OCI-LY1 (cell line): ENCODE data around the gene FSTL5.

Source experiments
- H2AFZ ChIP-seq: fragments of 200-600 bp; sonication (generic), shearing (Covaris generic); 2 replicates; pipeline ENCODE4 v1.6.0; 2014; ENCODE audit warnings: antibody characterized with exemption, mild to moderate bottlenecking, low read length
- H3F3A ChIP-seq: fragments of 200-600 bp; sonication (generic), shearing (Covaris generic); 2 replicates; pipeline ENCODE4 v1.6.0; 2014; ENCODE audit warnings: mild to moderate bottlenecking, antibody characterized with exemption, low read length, moderate library complexity; ENCODE audit not compliant: insufficient read depth
- H3K27ac ChIP-seq: fragments of 200-600 bp; sonication (generic); 2 replicates; pipeline ENCODE4 v1.5.1; 2014; ENCODE audit warnings: low read length, mixed run types, mild to moderate bottlenecking, low read depth; ENCODE audit not compliant: poor library complexity, severe bottlenecking
- H3K27me3 ChIP-seq: fragments of 200-600 bp; sonication (generic); 2 replicates; pipeline ENCODE4 v1.6.0; 2014; ENCODE audit warnings: antibody characterized with exemption, mild to moderate bottlenecking, low read length, moderate library complexity; ENCODE audit not compliant: insufficient read depth
- H3K36me3 ChIP-seq: fragments of 200-600 bp; sonication (generic); 2 replicates; pipeline ENCODE4 v1.6.1; 2014; ENCODE audit warnings: mild to moderate bottlenecking, antibody characterized with exemption, low read length, moderate library complexity, mixed read lengths; ENCODE audit not compliant: insufficient read depth
- H3K4me1 ChIP-seq: fragments of 200-600 bp; sonication (generic); 2 replicates; pipeline ENCODE4 v1.5.1; 2014; ENCODE audit warnings: mild to moderate bottlenecking, low read length, moderate library complexity; ENCODE audit not compliant: insufficient read depth, severe bottlenecking
- H3K4me2 ChIP-seq: fragments of 200-600 bp; sonication (generic), shearing (Covaris generic); 2 replicates; pipeline ENCODE4 v1.6.1; 2014; ENCODE audit warnings: low read length
- H3K4me3 ChIP-seq: fragments of 200-600 bp; sonication (generic); 2 replicates; pipeline ENCODE4 v1.5.1; 2014; ENCODE audit warnings: low read length, low read depth, mild to moderate bottlenecking, mixed read lengths; ENCODE audit not compliant: poor library complexity, severe bottlenecking
- H3K79me2 ChIP-seq: fragments of 200-600 bp; shearing (Covaris generic); 2 replicates; pipeline ENCODE4 v1.6.1; 2016; ENCODE audit warnings: mixed run types, low read length, mixed read lengths; ENCODE audit not compliant: insufficient read depth
- H3K9ac ChIP-seq: fragments of 200-600 bp; sonication (generic), shearing (Covaris generic); 2 replicates; pipeline ENCODE4 v1.6.1; 2014; ENCODE audit warnings: mild to moderate bottlenecking, low read length, mixed read lengths
- H3K9me2 ChIP-seq: fragments of 200-600 bp; sonication (generic), shearing (Covaris generic); 2 replicates; pipeline ENCODE4 v1.6.1; 2014; ENCODE audit warnings: low read depth, mild to moderate bottlenecking, low read length, mixed read lengths
- H3K9me3 ChIP-seq: fragments of 200-600 bp; shearing (Covaris generic); 2 replicates; pipeline ENCODE4 v1.6.1; 2014; ENCODE audit warnings: low read length, mixed read lengths
- H4K20me1 ChIP-seq: fragments of 200-600 bp; sonication (generic), shearing (Covaris generic); 2 replicates; pipeline ENCODE4 v1.6.0; 2016; ENCODE audit warnings: mild to moderate bottlenecking, low read length; ENCODE audit not compliant: insufficient read depth
- CTCF ChIP-seq: fragments of 200-600 bp; sonication (generic), shearing (Covaris generic); IDR thresholded peaks from 2 replicates; pipeline ENCODE4 v1.5.1; 2017; ENCODE audit warnings: mild to moderate bottlenecking, antibody characterized with exemption, low read length, moderate library complexity, mixed read lengths
- EZH2 ChIP-seq: fragments of 200-600 bp; sonication (generic), shearing (Covaris generic); IDR thresholded peaks from 2 replicates; pipeline ENCODE4 v1.8.0; 2017; ENCODE audit warnings: borderline replicate concordance, mixed run types, mild to moderate bottlenecking, antibody characterized with exemption, low read length, moderate library complexity, mixed read lengths

FSTL5 gene

DNA sequence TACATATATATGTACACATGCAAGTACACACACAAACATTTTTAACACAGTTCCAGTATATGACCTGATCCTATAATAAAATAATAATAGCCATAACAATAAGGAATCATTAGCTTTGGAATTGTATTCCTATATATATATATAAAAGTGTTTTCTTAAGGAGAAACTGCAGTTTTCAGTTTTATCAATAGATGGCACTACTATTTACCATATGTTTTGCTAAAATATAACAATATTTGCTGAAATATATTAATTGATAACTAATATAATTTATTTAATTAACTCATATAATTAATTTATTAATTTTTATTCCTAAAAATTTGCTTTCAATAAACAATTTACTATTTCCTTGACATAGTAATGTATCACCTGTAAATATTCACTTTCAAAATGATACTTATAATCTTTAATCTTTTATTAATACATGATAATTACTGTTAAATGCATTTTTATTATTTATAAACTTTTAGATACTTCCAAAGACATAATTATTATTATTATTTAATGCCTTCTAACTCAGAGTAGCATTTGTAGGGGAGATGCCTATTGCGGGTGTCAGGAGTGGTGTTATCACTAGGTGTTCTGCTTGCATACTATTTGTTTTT lies 599.5 kb downstream of the FSTL5 start:
- Histone ChIP-seq H3K27me3 (no peaks in the 10 kb centered on the region), H3K79me2 (no peaks in the 10 kb centered on the region), H3K9ac (no peak overlapping the region), H3K4me2 (no peak overlapping the region), H3K36me3 (no peaks in the 10 kb centered on the region), H3K27ac (no peak overlapping the region), H3K9me3 (no peaks in the 10 kb centered on the region), H2AFZ (no peak overlapping the region), H3F3A (no peaks in the 10 kb centered on the region), H3K4me3 (no peak overlapping the region), H3K9me2 (no peaks in the 10 kb centered on the region), H3K4me1 (no peaks in the 10 kb centered on the region), H4K20me1 (no peaks in the 10 kb centered on the region)
- TF ChIP-seq EZH2 (no peak), CTCF (no peak)

DNA sequence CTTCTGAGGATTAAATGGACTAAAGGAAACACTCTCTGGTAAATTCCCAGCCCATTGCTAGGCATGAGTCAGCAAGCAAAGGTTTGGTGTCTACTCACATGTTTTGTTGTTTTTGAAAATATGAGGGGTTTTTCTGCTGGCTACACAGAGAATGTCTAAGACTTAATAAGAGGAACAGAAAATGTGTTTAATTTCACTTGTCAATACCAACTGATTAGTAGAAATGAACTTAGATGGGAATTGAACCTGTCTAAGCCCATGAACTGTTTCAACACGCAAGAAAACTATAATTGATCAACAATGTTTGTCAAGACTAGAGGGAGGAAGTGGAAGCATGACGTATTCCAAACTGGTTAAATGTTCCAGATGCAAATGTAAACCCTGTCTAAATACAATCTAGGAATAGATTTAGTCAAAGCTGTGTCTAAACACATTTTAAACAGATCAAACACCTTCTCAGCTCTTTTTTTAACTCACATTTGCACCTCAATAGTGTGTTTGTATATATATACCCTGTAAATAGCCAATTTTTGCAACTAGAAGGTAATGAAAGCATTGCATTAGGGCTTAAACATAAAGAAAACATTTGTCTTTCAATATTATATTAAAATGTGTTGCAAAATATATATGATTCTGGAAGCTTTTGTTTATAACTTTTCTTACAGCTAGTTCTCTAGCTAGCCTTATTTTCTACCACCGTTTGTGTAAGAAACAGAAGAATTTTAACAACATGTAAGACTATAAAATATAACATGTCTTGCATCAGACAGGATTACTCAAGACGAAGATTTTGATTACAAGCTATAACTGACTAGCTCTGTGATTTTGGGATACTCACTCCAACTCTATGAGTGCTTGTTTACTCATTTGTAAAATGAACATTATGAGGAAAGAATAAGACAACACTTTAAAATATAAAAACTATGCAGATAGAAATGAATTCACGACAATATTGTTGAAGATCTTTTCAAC lies 607.8 kb downstream of the FSTL5 start:
- H2AFZ ChIP-seq: no peak overlapping the region

GRCh38 chr4:161554372-161554990 lies 609.3 kb downstream of the FSTL5 start:
- no peak for TF ChIP-seq EZH2
- no peak for TF ChIP-seq CTCF
- Histone ChIP-seq H3K79me2 (no peaks in the 10 kb centered on the region), H3K4me3 (no peak overlapping the region), H3K9ac (no peak overlapping the region), H3K9me2 (no peaks in the 10 kb centered on the region), H2AFZ (no peak overlapping the region), H3F3A (no peaks in the 10 kb centered on the region), H4K20me1 (no peaks in the 10 kb centered on the region), H3K9me3 (no peaks in the 10 kb centered on the region), H3K4me1 (no peaks in the 10 kb centered on the region), H3K36me3 (no peaks in the 10 kb centered on the region), H3K27me3 (no peaks in the 10 kb centered on the region), H3K27ac (no peak overlapping the region), H3K4me2 (no peak overlapping the region)

More for the DNA sequence above, 607.8 kb downstream of the FSTL5 start:
- Histone ChIP-seq H3K27me3 (no peaks in the 10 kb centered on the region), H3K27ac (no peak overlapping the region), H3K4me2 (no peak overlapping the region), H3K4me3 (no peak overlapping the region), H3K79me2 (no peaks in the 10 kb centered on the region), H3K9me2 (no peaks in the 10 kb centered on the region), H3K9ac (no peak overlapping the region), H3K36me3 (no peaks in the 10 kb centered on the region), H3K4me1 (no peaks in the 10 kb centered on the region), H3K9me3 (no peaks in the 10 kb centered on the region), H4K20me1 (no peaks in the 10 kb centered on the region), H3F3A (no peaks in the 10 kb centered on the region)
- TF ChIP-seq EZH2 (no peak), CTCF (no peak)
